Left hindlimb (tissue), 1 donor: Measurements from ENCODE around the gene MAF.

Source experiments
- DNase-seq: peaks from one replicate; pipeline ENCODE4 v3.0.0-alpha.2; 2018

MAF gene

DNA sequence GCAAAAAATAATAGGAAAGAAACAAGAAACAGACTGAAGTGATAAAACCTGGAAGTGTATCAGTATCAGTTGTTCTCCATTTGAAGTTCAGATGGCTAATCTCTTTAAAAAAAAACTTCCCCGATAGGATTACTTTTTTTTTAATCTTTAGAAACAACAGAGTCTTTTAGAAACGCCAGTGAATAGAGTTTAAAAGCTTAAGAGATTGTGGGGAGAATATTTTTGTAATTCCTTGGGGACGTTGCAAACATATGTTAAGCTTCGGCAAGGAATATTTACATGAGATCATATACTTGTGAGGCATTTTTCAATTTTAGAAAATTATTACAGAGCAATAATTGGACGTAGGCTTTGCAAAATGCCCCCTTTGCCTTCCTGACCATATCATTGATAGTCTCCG is 13.2 kb downstream of the MAF start:
- no peak for DNase-seq

DNA sequence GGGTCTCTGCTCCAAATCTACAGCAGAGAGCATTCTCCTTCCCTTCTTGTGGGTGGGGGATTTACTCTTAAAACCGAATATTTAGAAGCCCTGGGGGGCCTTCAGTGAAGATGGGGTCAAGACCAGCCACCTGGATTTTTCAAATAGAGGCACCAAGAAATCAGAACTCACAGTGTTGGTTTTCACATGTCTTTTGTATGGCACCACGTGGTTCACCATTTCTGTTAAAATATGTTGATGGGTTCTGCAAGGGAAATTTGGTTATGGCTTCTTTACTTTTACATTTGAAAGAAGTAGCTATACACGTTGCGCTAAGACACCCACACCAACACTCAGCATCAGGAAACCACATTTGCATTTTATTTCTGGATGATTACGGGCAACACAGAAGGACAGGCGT is 17.7 kb downstream of the MAF start:
- DNase-seq: no peak

DNA sequence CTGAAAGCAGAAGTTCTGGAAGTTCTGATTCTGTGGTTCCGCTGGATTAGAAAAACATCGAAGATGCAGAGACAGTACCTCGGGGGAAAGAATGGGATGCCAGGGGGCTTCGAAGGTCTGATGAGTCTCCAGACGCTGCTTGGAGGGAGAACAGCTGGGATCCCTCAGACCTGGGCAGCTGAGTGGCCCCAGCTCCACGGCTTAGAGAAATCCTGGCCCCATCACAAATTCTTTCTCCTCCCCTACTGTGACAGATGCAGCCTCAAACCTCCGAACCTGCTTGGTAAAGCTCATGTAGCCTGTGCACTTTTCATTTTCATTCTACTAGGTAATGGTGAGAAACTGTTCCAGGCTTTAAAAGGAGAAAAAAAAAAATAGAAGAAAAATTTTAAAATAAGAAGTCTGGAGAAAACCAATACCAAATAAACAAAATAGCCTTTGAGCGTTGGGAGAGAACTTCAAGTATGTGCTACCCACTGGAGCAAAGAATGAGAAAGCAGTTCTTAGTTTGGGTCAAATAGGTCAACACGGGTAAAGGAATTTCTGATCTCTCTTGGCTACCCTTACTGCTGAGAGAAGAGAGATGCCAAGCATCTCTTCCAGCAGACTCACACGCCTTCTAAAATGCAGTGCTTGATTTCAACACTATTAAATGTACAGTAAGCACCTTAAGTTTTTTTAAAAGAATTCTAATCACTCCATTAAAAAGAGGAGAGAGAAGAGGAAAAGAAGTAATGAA is 19.9 kb downstream of the MAF start:
- DNase-seq: no peak

DNA sequence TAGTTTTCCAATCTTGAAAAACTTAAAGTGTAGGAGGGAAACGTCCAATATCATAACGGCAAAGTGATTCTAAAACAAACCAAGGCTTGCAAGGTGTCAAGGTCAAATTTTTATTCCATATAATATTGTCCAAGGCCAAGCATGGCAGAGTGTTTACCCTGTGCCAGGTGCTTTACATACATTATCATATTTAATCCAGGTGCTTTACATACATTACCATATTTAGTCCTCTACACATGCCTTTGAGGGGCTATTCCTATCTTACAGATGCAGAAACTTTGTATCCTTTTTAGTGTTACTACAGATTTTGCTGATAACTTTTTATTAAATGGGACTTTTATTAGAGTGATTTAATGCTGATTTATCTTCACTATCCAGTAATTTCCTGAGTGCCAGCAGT is 23.9 kb downstream of the MAF start:
- no peak for DNase-seq

DNA sequence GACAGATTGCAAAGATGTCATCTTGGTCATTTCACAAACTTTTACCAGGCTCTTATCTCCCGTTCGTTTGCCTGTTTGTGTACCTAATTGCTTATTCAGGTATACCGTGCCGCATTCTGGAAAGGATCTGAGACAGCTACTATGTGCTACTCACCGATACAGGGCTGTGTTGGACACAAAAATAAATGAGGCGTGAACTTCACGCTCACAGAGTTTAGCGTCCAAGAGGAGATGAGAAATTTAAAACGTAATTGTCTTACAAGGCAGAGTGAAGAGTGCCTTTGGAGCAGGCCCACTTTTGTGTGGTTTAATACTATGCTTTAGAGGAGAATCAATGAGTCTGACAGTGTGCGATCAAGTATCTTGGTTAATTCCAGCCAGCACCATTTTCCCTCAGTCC is 26.7 kb downstream of the MAF start:
- no peak for DNase-seq

DNA sequence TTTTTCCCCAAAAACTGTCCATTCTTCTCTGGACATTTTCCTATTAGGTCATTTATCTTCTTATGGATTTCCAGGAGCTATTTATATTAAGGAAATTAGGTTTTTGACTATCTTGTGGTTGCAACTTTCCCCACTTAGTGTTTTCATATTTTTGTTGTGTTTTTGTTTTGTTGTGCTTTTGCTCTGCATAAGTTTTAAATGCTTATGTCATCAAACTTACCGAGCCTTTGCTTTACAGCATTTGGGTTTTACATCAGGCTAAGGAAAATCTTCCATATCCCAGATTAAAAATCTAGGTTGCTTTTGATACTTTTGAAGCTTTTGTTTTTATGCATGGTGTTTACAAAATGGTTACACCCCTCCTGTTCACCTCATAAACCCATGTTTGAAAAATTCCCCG is 27.5 kb downstream of the MAF start:
- no peak for DNase-seq

DNA sequence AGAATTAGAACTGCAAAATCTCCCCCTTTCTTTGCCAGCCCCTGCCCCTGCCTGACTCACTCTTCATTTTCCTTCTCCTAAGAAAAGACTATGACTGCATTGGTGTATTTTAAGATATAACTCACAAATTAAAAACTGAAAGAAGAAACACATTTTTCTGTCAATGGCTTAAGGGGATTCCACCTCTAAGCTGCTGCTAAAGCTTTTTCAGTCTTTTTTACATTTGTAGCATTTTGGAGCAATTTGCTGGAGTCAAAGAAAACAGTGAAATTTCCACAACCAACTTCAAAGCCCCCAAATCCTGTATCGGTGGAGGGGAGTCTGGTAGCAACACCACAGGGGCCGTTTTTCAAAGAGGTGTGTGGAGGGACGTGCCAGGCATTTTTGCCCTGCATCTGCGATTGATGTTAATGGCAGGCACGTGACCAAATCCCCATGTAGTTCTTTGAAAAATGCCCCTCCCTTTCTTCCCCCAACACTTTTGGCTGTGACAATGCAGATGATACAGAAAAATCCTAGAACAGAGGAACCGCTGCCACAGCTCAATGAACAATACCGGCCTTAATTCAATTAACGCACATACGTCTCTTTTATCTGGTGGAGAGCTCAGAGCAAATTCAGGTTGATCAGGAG is 28.5 kb downstream of the MAF start:
- DNase-seq: no peak

DNA sequence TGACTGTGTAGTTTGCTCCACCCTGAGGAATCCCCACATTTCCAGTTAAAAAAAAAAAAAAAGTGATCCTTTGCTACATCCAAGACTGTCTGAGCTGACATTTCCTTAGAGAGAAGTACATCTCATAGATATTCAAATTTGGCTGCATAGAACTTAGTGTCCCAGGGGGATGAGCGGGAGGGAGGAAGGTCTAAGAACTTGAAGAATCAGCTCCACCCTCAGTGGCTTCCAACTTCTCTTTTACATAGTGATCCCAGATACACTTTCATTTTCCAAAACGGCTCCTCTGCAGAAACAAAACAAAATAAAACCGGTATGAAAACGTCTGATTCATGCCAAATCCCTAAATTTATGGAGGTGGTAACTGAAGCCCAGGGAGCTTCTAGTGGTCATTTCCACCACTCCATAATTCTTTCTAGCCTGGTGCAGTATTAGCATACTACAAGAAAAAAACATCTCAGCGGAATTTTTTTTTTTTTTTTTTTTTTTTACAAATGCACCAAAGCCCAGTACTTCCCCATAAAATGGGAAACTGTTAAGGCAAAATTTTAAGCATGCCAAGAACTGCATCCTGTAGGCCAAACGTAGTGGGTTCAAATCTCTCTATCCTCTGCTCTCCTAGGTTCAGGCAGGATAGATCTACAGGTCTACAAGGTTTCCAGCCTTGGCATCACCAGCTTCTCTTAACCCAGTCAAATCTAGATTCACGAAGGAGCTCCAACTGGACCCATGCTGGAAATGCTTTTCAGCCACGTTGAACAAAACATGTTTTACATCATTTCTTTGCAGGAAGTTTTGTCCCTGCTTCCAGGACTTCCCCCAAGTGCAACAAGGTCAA is 29.3 kb downstream of the MAF start:
- no peak for DNase-seq

DNA sequence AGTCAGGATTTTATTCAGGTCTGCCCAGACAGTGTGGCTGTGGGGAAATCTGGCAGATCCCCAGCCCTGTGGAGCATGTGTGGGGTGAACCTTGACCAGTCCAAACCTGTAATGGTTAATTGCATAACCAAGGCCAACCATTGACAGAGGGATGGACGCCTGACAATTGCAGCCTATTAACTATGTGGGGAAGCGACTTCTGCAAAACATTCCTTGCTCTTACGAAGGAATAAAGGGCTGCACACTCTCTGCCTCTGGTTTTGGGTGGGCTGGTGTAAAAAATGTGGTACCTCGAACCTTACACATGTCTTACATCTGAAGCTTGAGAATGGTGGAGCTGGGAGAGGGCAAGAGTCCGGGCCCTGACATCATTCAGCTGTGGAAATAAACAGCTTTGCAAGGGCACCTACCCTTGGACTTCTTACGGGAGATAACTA is 35.8 kb downstream of the MAF start:
- DNase-seq: no peak

DNA sequence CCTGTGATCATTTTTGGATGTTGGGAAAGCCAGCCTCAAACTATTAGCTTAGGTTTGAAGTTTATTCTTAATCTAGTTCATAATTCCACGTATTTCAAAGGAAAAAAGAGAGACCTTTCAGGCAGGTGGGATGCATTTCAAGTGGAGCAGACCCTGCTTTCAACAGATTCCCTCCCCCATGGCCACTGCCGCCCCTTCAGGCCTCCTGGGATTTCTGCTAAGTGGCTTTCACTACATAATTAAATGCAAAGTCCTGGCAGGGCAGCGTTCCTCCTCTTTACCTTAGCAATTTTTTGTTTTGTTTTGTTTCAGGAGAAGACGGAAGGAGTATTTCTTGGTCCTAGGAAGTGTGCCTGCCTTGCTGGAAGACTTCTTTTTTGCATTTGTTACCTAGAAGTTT is 36.6 kb downstream of the MAF start:
- no peak for DNase-seq

DNA sequence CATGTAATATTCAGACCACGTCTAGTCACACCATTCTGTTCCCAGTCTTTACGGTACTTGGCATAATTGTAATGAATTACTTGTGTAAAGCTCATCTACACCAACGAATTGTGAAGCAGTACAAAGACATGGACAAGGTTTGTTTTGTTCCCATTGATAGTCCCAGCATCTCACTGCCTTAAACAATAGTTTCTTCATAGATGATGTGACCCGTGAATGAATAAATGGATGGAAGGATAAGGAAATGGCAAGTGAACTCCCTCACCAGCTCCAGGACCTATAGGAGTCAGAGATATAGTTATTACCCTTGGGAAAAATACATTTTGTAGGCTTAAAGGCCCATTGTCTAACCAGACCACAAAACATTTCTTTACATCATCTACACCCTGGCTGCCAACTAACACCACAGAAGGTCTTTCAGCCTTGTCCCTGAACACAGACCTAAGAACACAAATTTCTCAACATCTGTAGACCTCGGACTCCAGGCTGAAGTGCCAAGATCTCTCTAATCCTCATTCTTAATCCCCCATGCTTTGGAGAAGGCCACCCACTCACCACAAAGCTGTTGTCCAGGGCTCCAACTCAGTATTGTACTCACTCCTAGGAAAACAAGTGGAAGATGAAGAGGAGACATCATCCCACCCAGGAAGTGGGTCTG is 38.2 kb downstream of the MAF start:
- DNase-seq: no peak

DNA sequence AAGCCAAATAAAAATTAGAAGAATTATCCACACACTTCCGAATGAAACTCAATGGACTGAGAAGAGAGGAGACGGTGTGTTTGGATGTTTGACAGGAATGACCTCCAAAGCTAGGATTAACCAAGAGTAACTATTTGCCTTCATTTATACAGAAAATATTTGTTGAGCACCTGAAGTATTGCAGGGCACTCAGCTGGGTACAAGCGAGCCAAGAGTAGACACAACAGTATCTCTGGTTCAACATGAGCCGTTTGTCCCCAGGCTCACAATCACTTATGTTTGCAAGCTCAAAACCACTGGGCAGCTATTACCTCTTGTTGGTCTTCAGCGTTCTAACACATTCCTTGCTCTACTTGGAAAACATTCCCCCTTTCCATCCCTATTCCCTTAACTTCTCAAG is 38.8 kb downstream of the MAF start:
- DNase-seq: no peak

DNA sequence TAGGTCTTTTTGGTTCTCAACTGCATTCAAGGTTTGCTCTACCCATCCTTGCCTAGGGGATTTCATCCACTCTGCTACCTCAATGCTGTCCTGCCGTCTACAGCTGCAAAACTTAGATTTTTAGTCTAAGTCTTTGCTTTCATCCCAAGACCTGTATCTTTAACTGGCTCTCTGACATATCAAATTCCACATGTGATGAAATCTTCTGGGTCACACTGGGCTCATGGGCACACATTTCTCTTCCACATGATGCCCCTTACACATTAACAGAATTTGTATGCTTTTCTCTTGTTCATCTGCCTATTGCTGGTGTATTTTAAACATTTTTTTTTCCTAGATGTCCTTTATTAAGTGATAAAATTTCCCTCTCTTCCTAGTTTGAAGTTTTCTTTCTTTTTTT is 39.6 kb downstream of the MAF start:
- DNase-seq: no peak

DNA sequence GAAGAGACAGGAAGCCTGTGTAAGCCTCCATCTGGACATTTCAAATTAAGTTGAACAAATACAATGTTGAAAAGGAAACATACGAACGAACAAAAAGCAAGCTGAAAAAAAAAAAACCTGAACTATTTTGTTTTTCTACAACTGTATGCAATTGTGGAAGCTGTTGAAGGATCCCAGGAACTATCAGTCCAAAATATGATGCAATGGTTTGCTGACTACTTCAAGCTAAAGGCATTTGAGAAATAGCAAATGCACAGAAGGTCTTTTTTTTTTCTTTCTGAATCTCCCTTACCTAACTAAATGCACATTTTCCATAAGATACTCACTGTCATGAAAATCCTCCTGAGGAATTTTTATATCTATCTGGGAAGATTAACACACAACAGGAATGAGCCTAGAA is 40.2 kb downstream of the MAF start:
- no peak for DNase-seq

DNA sequence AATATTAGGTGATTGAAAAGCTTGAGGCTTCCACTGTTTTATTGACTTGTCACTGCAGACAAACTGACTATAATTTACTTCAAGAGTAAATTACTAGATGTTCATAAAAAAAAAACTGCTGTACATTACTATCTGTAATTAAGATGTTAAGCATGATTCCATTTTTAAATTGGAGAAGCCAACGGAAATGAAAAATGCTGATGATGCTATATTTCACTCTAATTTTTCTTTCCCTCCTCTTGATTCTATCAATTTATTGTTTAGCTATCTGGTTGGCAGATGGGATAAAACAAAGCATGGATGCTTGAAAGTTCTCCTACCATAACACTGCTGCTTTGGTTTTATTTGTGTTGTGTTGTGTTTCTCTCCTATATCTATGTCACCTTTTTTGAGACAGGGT is 41.0 kb downstream of the MAF start:
- DNase-seq: no peak

DNA sequence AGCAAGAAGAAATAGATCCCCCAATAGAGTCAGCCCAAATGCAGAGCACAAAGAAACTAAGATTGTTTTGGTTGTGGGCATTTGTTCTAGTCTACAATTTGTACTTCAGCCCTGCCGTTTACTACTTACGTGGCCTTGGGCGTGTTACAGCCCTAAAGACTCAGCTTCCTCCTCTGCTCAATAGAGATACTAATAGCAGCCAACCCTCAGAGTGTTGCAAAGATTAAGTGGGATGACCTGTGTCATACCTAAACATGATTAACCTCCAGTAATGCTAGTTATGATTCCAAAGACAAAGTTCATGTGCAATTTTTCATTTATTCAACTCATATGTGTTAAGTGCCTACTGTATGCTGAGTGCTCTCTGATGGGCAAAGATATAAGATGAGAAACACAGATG is 43.1 kb downstream of the MAF start:
- DNase-seq: no peak

DNA sequence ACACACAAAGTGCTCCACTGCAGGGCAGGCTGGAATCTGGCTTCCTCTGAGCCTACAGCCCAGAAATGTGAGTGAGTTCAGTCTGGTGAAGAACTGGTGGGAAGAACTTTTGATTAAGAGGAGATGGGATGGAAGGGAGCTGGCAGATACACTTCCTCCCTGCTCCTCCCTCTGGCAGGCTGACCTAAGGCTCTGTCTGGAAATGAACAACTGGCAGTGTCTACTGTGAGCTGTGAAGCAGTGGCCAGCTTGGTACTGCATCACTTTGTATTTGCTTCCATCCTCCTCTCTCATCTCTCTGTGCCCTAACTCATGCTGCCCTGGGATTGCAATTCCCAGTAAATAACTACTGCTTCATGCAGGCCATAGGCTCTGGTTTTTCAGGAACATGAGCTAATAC is 45.6 kb downstream of the MAF start:
- DNase-seq: no peak

DNA sequence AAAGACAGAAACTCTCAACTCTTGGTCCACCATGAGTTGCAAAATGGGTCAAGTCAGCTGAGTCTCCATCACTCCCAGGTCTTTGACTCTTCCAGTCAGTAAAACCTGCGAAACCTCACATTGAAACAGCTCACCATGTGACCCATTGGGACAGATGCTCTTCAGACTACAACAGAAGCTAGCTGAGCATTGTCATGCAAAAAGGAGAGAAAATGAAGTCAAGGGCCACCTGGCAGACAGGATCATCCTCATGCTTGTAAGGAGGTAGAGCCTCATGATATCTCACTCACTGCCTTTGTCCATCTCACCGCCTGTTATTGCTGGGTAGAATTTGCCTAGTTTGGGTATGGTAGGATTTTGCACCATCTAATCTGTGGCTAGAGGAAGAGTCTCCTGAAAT is 50.2 kb downstream of the MAF start:
- no peak for DNase-seq

DNA sequence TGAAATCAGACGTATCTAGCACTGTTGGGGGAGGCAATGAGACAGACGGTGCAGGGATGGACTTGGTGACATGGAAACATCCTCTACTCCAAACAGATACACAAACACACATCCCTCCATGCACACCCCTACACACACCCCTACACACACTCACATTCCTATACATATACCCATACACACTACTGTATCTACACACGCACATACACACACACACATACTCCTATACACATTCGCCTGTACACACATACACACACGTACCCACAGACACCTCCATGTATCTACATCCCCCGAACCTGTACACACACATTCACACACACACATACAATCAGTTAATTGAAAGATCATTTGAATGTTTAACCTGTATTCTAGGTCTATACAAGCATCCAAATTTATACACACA is 53.5 kb downstream of the MAF start:
- DNase-seq: no peak
